CD4-positive, alpha-beta memory T cell (primary cell): ENCODE data around the gene DPF3. TPM values are rescaled to one million over a fixed set of nuclear protein-coding genes. Genes with fewer than 3 reads are reported as not detected.
"Not testable (repeated sequence)": the region's sequence is repeated elsewhere in the genome, so short reads cannot be mapped to it uniquely, and the experiment has no call there.

Experiments
- CTCF ChIA-PET: fragments of 350-600 bp; sonication (Branson Sonifier 250); formaldehyde crosslinking; loops from one replicate; lab custom pipeline; 2021; ENCODE audit warnings: inconsistent platforms; ENCODE audit not compliant: partially characterized antibody; lab: Charles Lee
- POLR2A ChIA-PET: fragments of 350-600 bp; sonication (Branson Sonifier 250); formaldehyde crosslinking; loops from one replicate; lab custom pipeline; 2021; ENCODE audit not compliant: partially characterized antibody; lab: Charles Lee
- DNase-seq, 5 donors: peaks; one replicate each; pipeline versions ENCODE4 v3.0.0 to v3.0.0-alpha.2; 2020 to 2022; ENCODE audit warnings: mixed read lengths in 1 of 5
- H3K27ac ChIP-seq: one replicate; pipeline ENCODE4 v1.7.0; 2013; ENCODE audit warnings: low read depth, low read length
- H3K27me3 ChIP-seq: 2 replicates; pipeline ENCODE4 v1.7.0; 2013; ENCODE audit warnings: mild to moderate bottlenecking, low read length, moderate library complexity; ENCODE audit not compliant: insufficient read depth
- H3K36me3 ChIP-seq: 2 replicates; pipeline ENCODE4 v1.7.0; 2013; ENCODE audit warnings: mild to moderate bottlenecking, low read length, moderate library complexity; ENCODE audit not compliant: insufficient read depth
- H3K4me1 ChIP-seq: 2 replicates; pipeline ENCODE4 v1.7.0; 2013; ENCODE audit warnings: mild to moderate bottlenecking, low read length, moderate library complexity; ENCODE audit not compliant: insufficient read depth
- H3K4me3 ChIP-seq, 2 donors: one replicate each; pipeline ENCODE4 v1.7.0; 2013; ENCODE audit warnings: low read length in 2 of 2, mild to moderate bottlenecking in 1 of 2
- H3K9me3 ChIP-seq, 2 donors: one replicate each; pipeline ENCODE4 v1.7.0; 2013; ENCODE audit warnings: low read length in 2 of 2, control low read depth in 1 of 2; ENCODE audit not compliant: control insufficient read depth in 1 of 2
- H3K27ac Mint-ChIP-seq, 7 donors: one replicate each; pipeline ENCODE4 v1.8.0; 2020 to 2021; ENCODE audit warnings: mixed read lengths in 7 of 7, mild to moderate bottlenecking in 6 of 7, inconsistent platforms in 3 of 7, moderate library complexity in 3 of 7
- H3K27me3 Mint-ChIP-seq, 2 donors: one replicate each; pipeline ENCODE4 v1.8.0; 2020 to 2021; ENCODE audit warnings: mixed read lengths in 2 of 2
- H3K36me3 Mint-ChIP-seq, 2 donors: one replicate each; pipeline ENCODE4 v1.8.0; 2020 to 2021; ENCODE audit warnings: mixed read lengths in 2 of 2, inconsistent platforms in 1 of 2, mild to moderate bottlenecking in 1 of 2
- H3K4me1 Mint-ChIP-seq, 4 donors: one replicate each; pipeline ENCODE4 v1.8.0; 2020 to 2021; ENCODE audit warnings: mixed read lengths in 4 of 4, mild to moderate bottlenecking in 1 of 4
- H3K4me3 Mint-ChIP-seq, 8 donors: one replicate each; pipeline ENCODE4 v1.8.0; 2020 to 2021; ENCODE audit warnings: mixed read lengths in 8 of 8, mild to moderate bottlenecking in 7 of 8, moderate library complexity in 6 of 8, inconsistent platforms in 3 of 8
- H3K9me3 Mint-ChIP-seq, 8 donors: one replicate each; pipeline ENCODE4 v1.8.0; 2020 to 2021; ENCODE audit warnings: mixed read lengths in 8 of 8, mild to moderate bottlenecking in 5 of 8, inconsistent platforms in 3 of 8, moderate library complexity in 1 of 8
- intact Hi-C: fragments of 100-400 bp; cut with micrococcal nuclease; formaldehyde crosslinking; loops from one replicate; pipeline ENCODE4 v1.15.1; 2023
- polyA plus RNA-seq, 2 donors: library from polyadenylated mRNA; unstranded; fragments of 300-500 nt; fragmentation: Illumina TruSeq; gene quantifications; one replicate each; pipeline ENCODE4 v1.2.3, GENCODE V29; 2021
- total RNA-seq, 2 experiments: library from RNA; stranded (reverse); gene quantifications; one replicate each; pipeline ENCODE4 v1.2.3, GENCODE V29; 2021

Gene DPF3
- total and polyA plus RNA-seq, 4 experiments from 2014 or later, result 0.25 to 0.35 TPM; not detected in 2

DNA sequence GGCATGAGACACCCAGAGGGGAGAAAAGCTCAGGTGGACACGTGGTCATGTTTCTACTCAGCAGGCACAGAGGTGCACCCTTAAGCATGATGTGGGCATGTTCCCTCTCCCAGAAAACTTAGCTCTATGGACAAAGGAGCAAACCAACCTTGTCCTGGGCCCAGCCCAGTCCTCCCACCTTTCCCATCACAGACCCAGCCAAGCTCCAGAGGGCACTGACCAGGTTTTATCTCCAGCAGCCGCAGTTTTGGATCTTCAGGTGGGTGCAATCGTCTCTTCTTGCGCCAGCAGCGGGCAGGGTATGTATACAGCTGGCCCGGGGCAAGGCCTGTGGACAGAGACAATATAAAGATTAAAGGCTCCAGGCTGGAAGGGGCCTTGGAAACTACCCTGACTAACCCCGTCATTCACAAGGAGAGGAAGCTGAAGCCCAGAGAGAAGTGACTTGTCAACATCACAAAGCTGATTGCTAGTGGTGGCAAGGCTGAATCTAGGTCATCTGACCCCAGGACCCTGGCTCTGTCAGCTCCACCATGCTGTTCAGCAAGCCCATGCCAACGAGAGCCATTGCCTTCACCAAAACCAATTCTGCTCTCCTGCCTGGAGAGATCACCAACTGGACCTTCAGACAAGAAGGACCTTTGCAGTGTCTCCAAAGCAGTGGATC lies 140.7 kb downstream of the DPF3 start:
- H3K9me3 Mint-ChIP-seq, result peaks cover under 1 to 29% (median 10%) of the 10 kb centered on the region in 8 donors
- ChIA-PET CTCF (no interaction called here), POLR2A (no interaction called here)
- no peak for DNase-seq
- intact Hi-C loops, result no loop called here
- H3K27me3 Mint-ChIP-seq, result no peaks in the 10 kb centered on the region
- peaks cover 0 to under 1% of the 10 kb centered on the region in 2 donors for H3K9me3 ChIP-seq
- peaks cover under 1 to 8% of the 10 kb centered on the region in 2 donors for H3K36me3 Mint-ChIP-seq
- no peaks in the 10 kb centered on the region for H3K4me1 ChIP-seq
- H3K36me3 ChIP-seq, result no peaks in the 10 kb centered on the region
- H3K27me3 ChIP-seq, result no peaks in the 10 kb centered on the region
- H3K4me3 ChIP-seq, result no peak overlapping the region
- no peaks in the 10 kb centered on the region for H3K4me1 Mint-ChIP-seq
- H3K27ac Mint-ChIP-seq, result no peak overlapping the region
- H3K4me3 Mint-ChIP-seq, result no peak overlapping the region
- H3K27ac ChIP-seq, result no peak overlapping the region

DNA sequence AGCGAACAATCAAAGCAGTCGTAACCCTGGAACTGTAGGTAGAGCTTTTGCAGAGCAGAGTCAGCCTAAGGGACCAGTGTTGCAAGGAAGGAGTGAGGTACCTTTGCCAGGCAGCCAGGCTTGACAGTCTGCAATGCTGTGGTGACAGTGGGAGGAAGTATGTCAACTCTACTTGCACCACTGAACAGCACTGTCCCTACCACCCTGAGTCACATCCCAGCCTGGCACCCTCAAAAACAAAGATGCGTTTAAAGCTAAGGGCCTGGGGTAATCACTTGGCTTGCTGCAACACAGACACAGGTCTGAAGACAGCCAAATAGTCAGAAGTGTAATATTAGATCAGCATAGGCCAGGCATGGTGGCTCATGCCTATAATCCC lies 141.9 kb downstream of the DPF3 start:
- no peaks in the 10 kb centered on the region for H3K27me3 ChIP-seq
- CTCF ChIA-PET, result no interaction called here
- no peak overlapping the region for H3K4me3 ChIP-seq
- Mint-ChIP-seq H3K9me3 (peaks cover 6 to 30% (median 12%) of the 10 kb centered on the region in 8 donors), H3K4me1 (no peaks in the 10 kb centered on the region), H3K36me3 (peaks cover 5 to 14% of the 10 kb centered on the region in 2 donors), H3K4me3 (no peak overlapping the region), H3K27me3 (no peaks in the 10 kb centered on the region), H3K27ac (no peak overlapping the region)
- no peak overlapping the region for H3K27ac ChIP-seq
- POLR2A ChIA-PET, result no interaction called here
- H3K4me1 ChIP-seq, result no peaks in the 10 kb centered on the region
- no peaks in the 10 kb centered on the region for H3K9me3 ChIP-seq
- intact Hi-C loops, result no loop called here
- no peaks in the 10 kb centered on the region for H3K36me3 ChIP-seq
- no peak for DNase-seq

DNA sequence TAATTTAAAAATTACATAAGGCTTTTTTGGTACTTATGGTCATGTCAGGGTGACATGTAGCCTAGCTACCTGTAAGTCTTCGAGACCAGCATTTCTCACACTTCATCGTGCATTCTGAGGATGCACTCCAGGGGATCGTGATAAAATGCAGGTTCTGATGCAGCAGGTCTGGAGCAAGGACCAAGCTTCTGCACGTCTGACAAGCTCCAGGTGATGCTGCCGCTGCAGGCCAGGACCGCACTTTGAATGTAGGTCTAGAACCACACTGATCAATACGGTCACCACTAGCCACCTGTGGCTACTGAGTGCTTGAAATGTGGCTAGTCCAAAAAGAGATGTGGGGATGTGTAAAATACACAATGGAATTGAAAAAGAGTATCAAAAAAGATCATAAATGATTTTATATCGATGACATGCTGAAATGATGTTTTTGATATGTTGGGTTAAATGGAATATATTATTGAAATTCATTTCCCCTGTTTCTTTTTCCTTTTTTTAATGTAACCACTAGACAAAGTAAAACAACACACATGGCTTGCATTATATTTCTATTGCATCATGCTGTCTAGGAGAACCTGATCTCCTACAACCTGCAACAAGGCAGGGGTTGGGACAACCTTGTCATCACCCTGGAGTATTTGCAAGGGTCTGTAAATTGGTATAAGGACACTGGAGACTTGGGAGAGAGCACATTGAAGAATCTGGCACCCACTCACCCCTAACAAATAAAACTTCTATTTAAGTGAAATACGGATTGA lies 142.4 kb downstream of the DPF3 start:
- Histone ChIP-seq H3K27me3 (no peaks in the 10 kb centered on the region), H3K4me1 (no peaks in the 10 kb centered on the region), H3K9me3 (no peaks in the 10 kb centered on the region), H3K27ac (no peak overlapping the region), H3K36me3 (no peaks in the 10 kb centered on the region), H3K4me3 (no peak overlapping the region)
- CTCF ChIA-PET, result no interaction called here
- POLR2A ChIA-PET, result no interaction called here
- H3K4me1 Mint-ChIP-seq, result no peaks in the 10 kb centered on the region
- no peak for DNase-seq
- no peak overlapping the region for H3K27ac Mint-ChIP-seq
- no peak overlapping the region for H3K4me3 Mint-ChIP-seq
- H3K36me3 Mint-ChIP-seq, result peaks cover 5 to 14% of the 10 kb centered on the region in 2 donors
- peaks cover 6 to 28% (median 10%) of the 10 kb centered on the region in 8 donors for H3K9me3 Mint-ChIP-seq
- intact Hi-C loops, result no loop called here
- no peaks in the 10 kb centered on the region for H3K27me3 Mint-ChIP-seq

DNA sequence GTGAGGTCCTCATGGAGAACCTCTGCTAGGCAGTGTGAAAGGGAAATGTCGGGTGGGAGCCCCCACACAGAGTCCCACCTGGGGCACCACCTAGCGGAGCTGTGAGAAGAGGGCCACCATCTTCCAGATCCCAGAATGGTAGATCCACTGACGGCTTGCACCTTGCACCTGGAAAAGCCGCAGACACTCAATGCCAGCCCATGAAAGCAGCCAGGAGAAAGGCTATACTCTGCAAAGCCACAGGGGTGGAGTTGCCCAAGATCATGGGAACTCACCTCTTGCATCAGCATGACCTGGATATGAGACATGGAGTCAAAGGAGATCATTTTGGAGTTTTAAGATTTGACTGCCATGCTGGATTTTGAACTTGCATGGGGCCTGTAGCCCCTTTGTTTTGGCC lies 145.0 kb downstream of the DPF3 start:
- POLR2A ChIA-PET, H3K27ac ChIP-seq, DNase-seq, intact Hi-C loops, H3K27me3 Mint-ChIP-seq, H3K27ac Mint-ChIP-seq, H3K4me1 ChIP-seq, CTCF ChIA-PET, H3K4me3 ChIP-seq, H3K36me3 Mint-ChIP-seq, H3K4me1 Mint-ChIP-seq, H3K9me3 ChIP-seq, H3K27me3 ChIP-seq, H3K36me3 ChIP-seq, H3K4me3 Mint-ChIP-seq: not testable (repeated sequence)
- H3K9me3 Mint-ChIP-seq, result peaks cover 6 to 19% (median 8%) of the 10 kb centered on the region in 8 donors

DNA sequence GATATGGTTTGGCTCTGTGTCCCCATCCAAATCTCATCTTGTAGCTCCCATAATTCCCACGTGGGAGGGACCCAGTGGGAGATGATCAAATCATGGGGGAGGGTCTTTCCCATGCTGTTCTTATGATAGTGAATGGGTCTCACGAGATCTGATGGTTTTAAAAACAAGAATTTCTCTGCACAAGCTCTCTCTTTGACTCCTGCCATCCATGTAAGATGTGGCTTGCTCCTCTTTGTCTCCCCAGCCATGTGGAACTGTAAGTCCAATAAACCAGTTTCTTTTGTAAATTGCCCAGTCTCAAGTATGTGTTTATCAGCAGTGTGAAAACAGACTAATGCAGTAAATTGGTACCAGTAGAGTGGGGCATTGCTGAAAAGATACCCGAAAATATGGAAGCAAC lies 146.2 kb downstream of the DPF3 start:
- Histone ChIP-seq H3K36me3 (no peaks in the 10 kb centered on the region), H3K27ac (no peak overlapping the region), H3K4me3 (no peak overlapping the region), H3K9me3 (no peaks in the 10 kb centered on the region), H3K27me3 (no peaks in the 10 kb centered on the region), H3K4me1 (no peaks in the 10 kb centered on the region)
- Mint-ChIP-seq H3K9me3 (peaks cover 6 to 19% (median 8%) of the 10 kb centered on the region in 8 donors), H3K36me3 (peaks cover 7 to 8% of the 10 kb centered on the region in 2 donors), H3K27me3 (no peaks in the 10 kb centered on the region), H3K4me1 (no peaks in the 10 kb centered on the region), H3K27ac (peak overlapping the region in 1 of 7 donors; percentile 14), H3K4me3 (no peak overlapping the region)
- CTCF ChIA-PET, result no interaction called here
- POLR2A ChIA-PET, result no interaction called here
- intact Hi-C loops, result no loop called here
- no peak for DNase-seq

DNA sequence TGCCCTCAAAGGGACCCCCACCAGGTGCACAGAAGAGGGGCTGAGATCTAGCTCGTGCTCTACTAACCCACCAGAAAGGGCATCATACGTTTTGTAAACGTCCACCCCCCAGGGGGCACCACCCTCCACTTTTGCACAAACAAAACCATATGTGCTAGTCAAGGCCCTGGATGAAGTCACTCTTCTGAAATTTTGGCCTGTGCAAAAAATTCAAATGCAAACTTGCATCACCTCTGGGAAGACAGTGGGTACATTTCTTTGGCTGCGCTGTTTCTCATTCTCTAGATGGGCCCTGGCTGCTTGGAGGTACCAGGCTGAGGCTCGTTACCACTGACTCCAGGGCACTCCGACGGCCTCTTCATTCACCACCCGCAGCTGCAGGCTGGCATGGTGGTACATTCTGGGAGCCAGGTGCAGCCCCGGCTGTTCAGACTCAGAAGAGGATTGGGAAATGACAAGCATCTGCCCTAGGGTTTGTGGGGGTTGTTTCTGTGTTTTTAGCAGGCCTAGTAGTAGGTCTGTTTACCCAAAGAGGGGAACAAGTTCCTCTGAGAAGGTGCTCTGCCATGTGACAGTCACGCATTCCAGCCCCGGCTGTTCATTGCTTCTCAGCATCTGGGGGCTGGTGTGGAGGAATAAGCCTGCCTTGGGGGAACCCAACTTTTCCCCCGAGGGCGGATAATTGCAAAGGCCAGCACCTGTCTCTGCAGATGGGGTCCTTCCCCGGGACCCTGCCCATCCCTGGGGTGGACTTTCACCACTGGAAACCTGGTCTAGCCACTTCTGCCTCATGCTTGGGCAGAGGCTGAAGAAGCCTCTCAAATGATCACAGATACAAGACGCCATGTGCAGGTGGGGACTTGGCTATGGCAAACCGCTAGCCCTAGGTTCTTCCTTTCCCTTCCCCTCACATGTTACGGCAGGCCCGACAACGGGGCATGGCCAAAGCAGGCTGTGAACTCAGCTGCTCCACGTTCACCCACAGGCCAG lies 147.6 kb downstream of the DPF3 start:
- H3K36me3 ChIP-seq, result no peaks in the 10 kb centered on the region
- Mint-ChIP-seq H3K36me3 (peaks cover 7 to 8% of the 10 kb centered on the region in 2 donors), H3K9me3 (peaks cover 6 to 19% (median 8%) of the 10 kb centered on the region in 8 donors), H3K4me3 (no peak overlapping the region), H3K4me1 (no peaks in the 10 kb centered on the region), H3K27me3 (no peaks in the 10 kb centered on the region), H3K27ac (no peak overlapping the region)
- no peak overlapping the region for H3K27ac ChIP-seq
- ChIA-PET CTCF (no interaction called here), POLR2A (no interaction called here)
- no peaks in the 10 kb centered on the region for H3K4me1 ChIP-seq
- no peaks in the 10 kb centered on the region for H3K9me3 ChIP-seq
- no peaks in the 10 kb centered on the region for H3K27me3 ChIP-seq
- intact Hi-C loops, result no loop called here
- no peak for DNase-seq
- no peak overlapping the region for H3K4me3 ChIP-seq

DNA sequence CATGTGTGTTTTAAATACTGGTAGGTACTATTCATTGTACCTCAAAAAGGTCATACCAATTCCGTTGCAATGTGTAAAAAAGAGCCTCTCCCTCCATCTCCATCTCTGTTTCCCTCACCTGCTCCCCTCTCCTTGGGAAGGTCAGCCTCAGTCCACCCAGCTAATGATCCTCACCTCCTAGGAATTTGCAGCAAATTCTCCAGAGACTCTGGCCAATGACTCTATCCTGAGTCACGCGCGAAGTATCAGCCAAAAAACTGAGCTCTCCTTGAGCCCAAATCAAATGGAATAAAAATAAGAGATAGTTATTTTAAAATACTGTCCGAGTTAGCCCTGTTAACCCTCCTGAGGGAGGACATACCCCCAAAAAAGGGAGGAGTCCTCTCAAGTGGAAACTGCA lies 148.4 kb downstream of the DPF3 start:
- ChIA-PET CTCF (no interaction called here), POLR2A (no interaction called here)
- no peaks in the 10 kb centered on the region for H3K4me1 ChIP-seq
- Mint-ChIP-seq H3K4me1 (no peaks in the 10 kb centered on the region), H3K4me3 (no peak overlapping the region), H3K36me3 (peaks cover 7 to 8% of the 10 kb centered on the region in 2 donors), H3K27me3 (no peaks in the 10 kb centered on the region), H3K27ac (no peak overlapping the region), H3K9me3 (peaks cover 6 to 19% (median 8%) of the 10 kb centered on the region in 8 donors)
- H3K27ac ChIP-seq, result no peak overlapping the region
- no peak for DNase-seq
- intact Hi-C loops, result no loop called here
- no peaks in the 10 kb centered on the region for H3K27me3 ChIP-seq
- no peak overlapping the region for H3K4me3 ChIP-seq
- H3K9me3 ChIP-seq, result no peaks in the 10 kb centered on the region
- H3K36me3 ChIP-seq, result no peaks in the 10 kb centered on the region
